LNCAP (cell line): Measurements from ENCODE around the gene DCUN1D3.

Experiments
- TF ChIP-seq, protein P1 (sequence below): fragments of 450-650 bp; IDR thresholded peaks from 2 replicates; pipeline ENCODE4 v1.5.1; 2017; ENCODE audit warnings: mild to moderate bottlenecking

The DCUN1D3 gene

DNA sequence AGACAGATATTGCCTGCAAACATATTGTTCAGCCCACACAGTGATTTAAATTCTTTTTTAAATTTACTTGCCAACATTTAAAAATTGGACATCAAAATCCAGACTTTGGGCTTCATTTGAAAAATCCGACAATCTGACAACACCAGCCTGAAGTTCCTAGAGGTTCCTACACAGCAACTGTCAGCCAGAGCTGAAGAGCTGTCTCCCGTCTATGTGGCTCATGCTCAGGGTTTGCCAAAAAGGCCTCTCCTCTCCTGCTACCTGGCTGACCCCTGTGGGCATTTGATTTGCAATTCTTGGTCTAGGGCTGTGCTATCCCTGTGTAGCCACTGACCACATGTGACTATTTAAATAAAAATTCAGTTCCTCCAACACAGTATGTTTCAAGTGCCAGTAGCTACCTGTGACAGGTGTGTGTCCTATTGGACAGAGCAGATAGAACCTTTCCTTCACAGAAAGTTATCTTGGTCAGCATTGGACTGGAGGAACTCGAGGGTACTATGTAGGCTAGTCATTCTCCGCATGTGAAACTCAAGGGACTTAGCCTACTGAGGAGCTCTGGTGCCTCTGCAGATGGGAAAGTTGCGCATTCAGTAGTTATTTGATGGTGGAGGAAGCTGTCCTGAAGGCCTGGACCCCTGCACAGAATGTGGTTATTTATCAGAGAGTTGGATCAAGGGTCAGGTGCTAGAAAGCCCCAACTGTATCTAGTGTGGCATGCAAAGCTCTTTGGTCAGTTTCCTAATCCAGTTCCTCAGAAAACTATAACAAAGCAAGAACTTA, 3.1 kb upstream of the DCUN1D3 start:
- TF ChIP-seq, protein P1, sequence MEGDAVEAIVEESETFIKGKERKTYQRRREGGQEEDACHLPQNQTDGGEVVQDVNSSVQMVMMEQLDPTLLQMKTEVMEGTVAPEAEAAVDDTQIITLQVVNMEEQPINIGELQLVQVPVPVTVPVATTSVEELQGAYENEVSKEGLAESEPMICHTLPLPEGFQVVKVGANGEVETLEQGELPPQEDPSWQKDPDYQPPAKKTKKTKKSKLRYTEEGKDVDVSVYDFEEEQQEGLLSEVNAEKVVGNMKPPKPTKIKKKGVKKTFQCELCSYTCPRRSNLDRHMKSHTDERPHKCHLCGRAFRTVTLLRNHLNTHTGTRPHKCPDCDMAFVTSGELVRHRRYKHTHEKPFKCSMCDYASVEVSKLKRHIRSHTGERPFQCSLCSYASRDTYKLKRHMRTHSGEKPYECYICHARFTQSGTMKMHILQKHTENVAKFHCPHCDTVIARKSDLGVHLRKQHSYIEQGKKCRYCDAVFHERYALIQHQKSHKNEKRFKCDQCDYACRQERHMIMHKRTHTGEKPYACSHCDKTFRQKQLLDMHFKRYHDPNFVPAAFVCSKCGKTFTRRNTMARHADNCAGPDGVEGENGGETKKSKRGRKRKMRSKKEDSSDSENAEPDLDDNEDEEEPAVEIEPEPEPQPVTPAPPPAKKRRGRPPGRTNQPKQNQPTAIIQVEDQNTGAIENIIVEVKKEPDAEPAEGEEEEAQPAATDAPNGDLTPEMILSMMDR = no peak

DNA sequence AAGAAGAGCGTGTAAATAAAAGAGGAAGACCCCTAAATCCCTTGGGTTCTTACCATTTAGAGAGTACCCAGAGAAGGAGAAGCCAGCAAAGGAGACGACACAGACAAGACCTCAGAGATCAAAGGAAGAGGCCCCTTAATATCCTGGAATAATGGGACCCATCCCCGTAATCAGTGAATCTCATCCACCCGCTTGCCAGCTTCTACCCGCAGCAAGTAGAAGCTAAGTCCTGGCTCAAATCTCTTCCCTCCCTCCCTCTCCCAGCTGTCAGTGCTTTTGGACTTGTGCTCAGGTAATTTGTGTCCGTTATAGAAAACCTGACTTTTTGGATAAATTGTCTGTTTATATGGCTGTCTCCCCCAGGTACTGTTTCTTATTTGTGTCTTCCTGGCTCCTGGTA, 2.3 kb upstream of the DCUN1D3 start:
- TF ChIP-seq, protein P1 = no peak

DNA sequence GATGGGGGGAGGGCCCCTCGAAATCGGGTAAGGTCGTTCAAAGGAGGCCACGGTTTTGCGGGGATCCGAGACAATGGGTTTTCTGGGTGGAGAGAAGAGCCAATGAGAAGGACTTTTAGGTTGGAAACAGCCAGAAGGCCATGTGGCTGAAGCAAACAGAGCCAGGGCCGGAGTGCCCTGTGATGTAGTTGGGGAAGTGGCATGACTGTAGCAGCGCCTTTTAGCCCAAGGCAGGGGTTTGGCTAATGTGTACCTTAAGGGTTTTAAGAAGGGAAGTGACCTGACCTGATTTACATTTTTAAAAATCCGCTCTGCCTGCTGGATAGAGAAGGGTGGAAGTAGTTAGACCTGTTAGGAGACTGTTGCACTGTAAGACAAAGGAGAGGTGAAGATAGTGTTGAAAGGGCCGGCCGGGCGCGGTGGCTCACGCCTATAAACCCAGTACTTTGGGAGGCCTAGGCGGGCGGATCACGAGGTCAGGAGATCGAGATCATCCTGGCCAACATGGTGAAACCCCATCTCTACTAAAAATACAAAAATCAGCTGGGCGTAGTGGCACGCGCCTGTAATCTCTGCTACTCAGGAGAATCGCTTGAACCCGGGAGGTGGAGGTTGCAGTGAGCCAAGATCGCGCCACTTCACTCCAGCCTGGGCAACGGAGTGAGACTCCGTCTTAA, 1.4 kb upstream of the DCUN1D3 start:
- TF ChIP-seq, protein P1 = no peak

DNA sequence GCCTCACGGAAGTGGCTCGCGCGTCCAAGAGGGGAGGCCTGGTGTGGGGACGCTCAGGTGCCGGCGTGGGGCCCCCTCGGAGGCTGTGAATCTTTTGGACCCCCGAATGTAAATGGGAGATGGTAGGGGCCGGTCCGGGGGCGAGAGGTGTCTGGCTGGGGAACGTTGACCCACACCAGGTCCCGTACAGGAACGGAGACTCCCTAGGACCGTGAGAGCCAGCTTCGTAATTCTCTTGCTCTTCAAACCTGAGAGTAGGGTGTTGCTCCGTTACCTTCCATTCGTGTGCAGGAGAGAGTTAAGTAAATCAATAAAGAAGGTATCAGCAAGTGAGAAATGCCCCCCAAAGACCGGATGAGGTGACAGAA, 894 bp upstream of the DCUN1D3 start:
- TF ChIP-seq, protein P1 = no peak

DNA sequence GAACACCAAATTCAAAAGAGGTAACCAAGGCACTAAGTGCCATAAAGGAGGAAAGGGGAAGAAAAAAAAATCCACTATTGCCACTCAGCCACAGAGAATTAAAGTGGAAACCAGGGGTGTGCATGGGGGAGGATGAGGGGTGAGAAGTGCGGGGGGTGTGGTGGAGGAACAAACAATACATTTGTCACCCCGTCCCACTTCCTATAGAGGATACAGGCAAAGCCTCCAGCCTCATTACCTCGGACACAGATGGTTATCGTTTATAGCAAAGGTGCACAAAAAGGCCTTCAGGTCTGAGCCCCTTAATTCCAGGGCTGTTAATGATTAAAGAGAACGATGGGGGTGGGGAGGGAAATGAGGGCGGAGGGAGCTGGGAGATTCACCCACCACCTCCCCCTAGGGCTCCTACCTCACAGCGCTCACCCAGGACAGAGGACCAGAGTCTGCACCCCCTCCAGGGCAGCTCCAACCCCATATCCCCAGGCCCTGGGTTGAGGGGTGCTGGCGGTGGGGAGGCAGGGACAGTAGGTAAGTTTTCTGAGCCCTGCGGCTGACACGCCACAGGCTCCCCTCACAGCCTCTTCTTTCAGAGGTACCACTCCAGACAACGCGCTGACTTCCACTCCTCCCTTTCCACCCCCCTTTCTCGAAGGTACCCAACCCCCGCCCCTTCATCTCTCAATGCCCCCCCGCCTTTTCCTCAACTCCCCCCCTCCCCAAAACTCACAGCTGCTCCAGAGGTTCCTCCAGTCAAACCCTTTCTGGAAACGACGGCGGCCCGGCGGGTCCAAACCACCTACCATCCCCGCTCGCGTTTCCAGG, 470 bp downstream of the DCUN1D3 start:
- TF ChIP-seq, protein P1 = no peak

DNA sequence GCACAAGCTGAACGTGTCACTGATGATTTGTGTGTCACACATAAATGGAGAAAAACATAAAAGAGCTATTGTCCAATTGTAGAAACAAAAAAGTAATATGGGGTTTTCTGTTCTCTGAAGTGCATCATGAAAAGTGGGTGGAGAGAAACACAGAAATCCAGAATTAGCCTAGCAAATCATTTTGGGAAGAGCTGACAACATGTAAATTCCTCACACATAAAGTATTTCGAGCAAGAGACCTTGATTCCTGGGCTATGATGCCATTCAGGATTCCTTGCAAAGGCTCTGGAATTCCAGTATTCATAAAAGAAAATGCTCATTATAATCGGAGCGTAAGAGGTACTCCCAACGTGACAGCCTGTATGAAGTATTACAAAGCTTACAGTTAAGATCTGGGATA, 1.1 kb downstream of the DCUN1D3 start:
- TF ChIP-seq, protein P1 = no peak

DNA sequence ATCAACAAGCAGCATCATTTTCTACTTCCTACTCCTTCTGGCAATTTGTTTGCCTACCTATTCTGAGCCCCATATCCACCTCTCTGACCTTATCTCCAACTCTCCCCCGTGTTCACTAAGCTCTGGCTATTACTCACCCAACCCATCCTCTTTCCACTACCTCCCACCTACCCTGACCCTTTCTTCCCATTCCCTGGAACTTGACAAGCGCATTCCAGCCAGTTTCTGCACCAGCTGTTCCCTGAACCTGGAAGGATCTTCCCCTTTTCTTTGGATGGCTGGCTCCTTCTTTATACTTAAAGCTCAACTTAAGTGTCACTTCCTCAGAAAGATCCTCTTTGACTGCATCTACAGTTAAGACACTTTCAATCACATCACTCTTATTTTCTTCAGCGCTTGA, 2.2 kb downstream of the DCUN1D3 start:
- TF ChIP-seq, protein P1 = no peak
